DOHH2 (cell line): Measurements from ENCODE around the gene PCDHGB3.

Experiments
- EZH2phosphoT487 ChIP-seq: fragments of 200-600 bp; sonication (generic); IDR thresholded peaks from 2 replicates; pipeline ENCODE4 v1.6.1; 2017; ENCODE audit warnings: borderline replicate concordance, mild to moderate bottlenecking, antibody characterized with exemption, low read length, moderate library complexity, mixed read lengths
- TF ChIP-seq, protein P1 (sequence below): fragments of 200-600 bp; sonication (generic); IDR thresholded peaks from one replicate; pipeline ENCODE4 v1.5.1; 2014; ENCODE audit warnings: antibody characterized with exemption, mild to moderate bottlenecking, low read depth, low read length; ENCODE audit not compliant: poor library complexity, severe bottlenecking

DNA sequence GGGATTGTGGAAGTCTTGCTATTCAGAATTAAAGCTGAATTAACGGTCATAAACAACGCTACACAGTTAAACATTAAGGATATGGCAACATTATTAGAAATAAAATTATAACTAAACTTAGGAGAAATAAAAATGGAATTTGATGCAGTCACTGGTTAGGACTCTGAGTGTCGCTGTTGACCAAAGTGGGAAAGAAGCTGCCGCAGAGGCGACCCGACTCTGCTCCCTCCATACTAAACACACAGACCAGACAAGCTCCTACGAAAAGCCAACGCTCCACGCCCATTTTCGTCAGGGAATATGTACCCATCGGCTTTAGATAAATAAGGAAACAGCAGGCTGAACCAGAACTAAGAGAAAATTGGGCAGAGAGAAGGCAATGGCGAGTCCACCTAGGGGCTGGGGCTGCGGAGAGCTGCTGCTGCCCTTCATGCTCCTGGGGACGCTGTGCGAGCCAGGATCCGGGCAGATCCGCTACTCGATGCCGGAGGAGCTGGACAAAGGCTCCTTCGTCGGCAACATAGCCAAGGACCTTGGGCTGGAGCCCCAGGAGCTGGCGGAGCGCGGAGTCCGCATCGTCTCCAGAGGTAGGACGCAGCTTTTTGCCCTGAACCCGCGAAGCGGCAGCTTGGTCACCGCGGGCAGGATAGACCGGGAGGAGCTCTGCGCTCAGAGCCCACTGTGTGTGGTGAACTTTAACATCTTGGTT lies 5.9 kb upstream of the PCDHGB3 start, which contains the start of gene PCDHGA5:
- TF ChIP-seq, protein P1, sequence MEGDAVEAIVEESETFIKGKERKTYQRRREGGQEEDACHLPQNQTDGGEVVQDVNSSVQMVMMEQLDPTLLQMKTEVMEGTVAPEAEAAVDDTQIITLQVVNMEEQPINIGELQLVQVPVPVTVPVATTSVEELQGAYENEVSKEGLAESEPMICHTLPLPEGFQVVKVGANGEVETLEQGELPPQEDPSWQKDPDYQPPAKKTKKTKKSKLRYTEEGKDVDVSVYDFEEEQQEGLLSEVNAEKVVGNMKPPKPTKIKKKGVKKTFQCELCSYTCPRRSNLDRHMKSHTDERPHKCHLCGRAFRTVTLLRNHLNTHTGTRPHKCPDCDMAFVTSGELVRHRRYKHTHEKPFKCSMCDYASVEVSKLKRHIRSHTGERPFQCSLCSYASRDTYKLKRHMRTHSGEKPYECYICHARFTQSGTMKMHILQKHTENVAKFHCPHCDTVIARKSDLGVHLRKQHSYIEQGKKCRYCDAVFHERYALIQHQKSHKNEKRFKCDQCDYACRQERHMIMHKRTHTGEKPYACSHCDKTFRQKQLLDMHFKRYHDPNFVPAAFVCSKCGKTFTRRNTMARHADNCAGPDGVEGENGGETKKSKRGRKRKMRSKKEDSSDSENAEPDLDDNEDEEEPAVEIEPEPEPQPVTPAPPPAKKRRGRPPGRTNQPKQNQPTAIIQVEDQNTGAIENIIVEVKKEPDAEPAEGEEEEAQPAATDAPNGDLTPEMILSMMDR: no peak
- TF ChIP-seq EZH2phosphoT487: no peak
